Activated gamma-delta T cell (primary cell): Measurements from ENCODE around the gene KCNH4.
A peak's percentile ranks its signal among the peaks of the same experiment; 100 is the strongest.
"Not testable (repeated sequence)": the region's sequence is repeated elsewhere in the genome, so short reads cannot be mapped to it uniquely, and the experiment has no call there.

Experiments used
- DNase-seq: peaks from one replicate; lab custom pipeline; 2025; lab: John Stamatoyannopoulos, UW
- total RNA-seq, 2 donors: gene quantifications; one replicate each; lab custom pipeline; 2026; lab: John Stamatoyannopoulos, UW

The KCNH4 gene
- total RNA-seq, result 0.10 to 0.39 reads per million in 2 donors

- DNase-seq, result peak; percentile 69
These were observed at the start of gene KCNH4 for GRCh38 chr17:42180922-42181850. Gene KCNH4 (minus strand): TSS chr17:42181142. CDS start chr17:42180945, 197 bp downstream.

- DNase-seq, result no peak
These were observed 49.3 kb upstream of the KCNH4 start for GRCh38 chr17:42230225-42230624.

- no peak for DNase-seq
These were observed 47.1 kb upstream of the KCNH4 start for GRCh38 chr17:42227849-42228700.

GRCh38 chr17:42225646-42226045, 44.7 kb upstream of the KCNH4 start:
- DNase-seq, result no peak

GRCh38 chr17:42224651-42225050, 43.7 kb upstream of the KCNH4 start:
- no peak for DNase-seq

GRCh38 chr17:42221886-42222745, 41.2 kb upstream of the KCNH4 start:
- no peak for DNase-seq

- DNase-seq, result not testable (repeated sequence)
These were observed 38.3 kb upstream of the KCNH4 start for GRCh38 chr17:42219280-42219679.

- no peak for DNase-seq
These were observed 33.2 kb upstream of the KCNH4 start for GRCh38 chr17:42214156-42214555.

GRCh38 chr17:42212382-42212781, 31.4 kb upstream of the KCNH4 start:
- no peak for DNase-seq

GRCh38 chr17:42211921-42212341, 31.0 kb upstream of the KCNH4 start:
- DNase-seq, result not testable (repeated sequence)

GRCh38 chr17:42210046-42210445, 29.1 kb upstream of the KCNH4 start:
- no peak for DNase-seq

GRCh38 chr17:42206153-42206612, 25.2 kb upstream of the KCNH4 start:
- DNase-seq, result not testable (repeated sequence)

- DNase-seq, result no peak
These were observed 22.4 kb upstream of the KCNH4 start for GRCh38 chr17:42203354-42203753.

- DNase-seq, result no peak
These were observed 21.8 kb upstream of the KCNH4 start for GRCh38 chr17:42202696-42203095.

- no peak for DNase-seq
These were observed 21.2 kb upstream of the KCNH4 start for GRCh38 chr17:42202159-42202558.

- no peak for DNase-seq
These were observed 20.5 kb upstream of the KCNH4 start for GRCh38 chr17:42201458-42201772.

- no peak for DNase-seq
These were observed 19.9 kb upstream of the KCNH4 start for GRCh38 chr17:42200706-42201457.

GRCh38 chr17:42199416-42200011, 18.6 kb upstream of the KCNH4 start:
- DNase-seq, result no peak

- no peak for DNase-seq
These were observed 18.0 kb upstream of the KCNH4 start for GRCh38 chr17:42198897-42199296.

GRCh38 chr17:42197564-42198156, 16.7 kb upstream of the KCNH4 start:
- no peak for DNase-seq
